Measurements from ENCODE around the gene FEM1A.

Gene FEM1A

GRCh38 chr19:4758659-4759058 is 32.9 kb upstream of the FEM1A start:
- H2AFZ ChIP-seq (ENCODE audit: low read length): no peak overlapping the region
- no peak overlapping the region for H3K18ac ChIP-seq (ENCODE audit: low read length)
- H3K4me2 ChIP-seq (ENCODE audit: insufficient read depth, low read length, poor library complexity, severe bottlenecking): no peak overlapping the region
- no peaks in the 10 kb centered on the region for H3K27me3 ChIP-seq (ENCODE audit: control insufficient read depth in 3 of 3, insufficient read depth in 3 of 3, low read depth in 1 of 3, low read length in 3 of 3)
- no peak overlapping the region for H2BK120ac ChIP-seq (ENCODE audit: low read depth, low read length)
- H2BK12ac ChIP-seq (ENCODE audit: low read length): no peak overlapping the region
- H4K8ac ChIP-seq (ENCODE audit: low read depth, low read length): no peak overlapping the region
- H3K9ac ChIP-seq (ENCODE audit: low read depth, low read length, poor library complexity): no peak overlapping the region
- no peak overlapping the region for H4K91ac ChIP-seq (ENCODE audit: low read depth, low read length, poor library complexity)
- no peak overlapping the region for H3K14ac ChIP-seq (ENCODE audit: low read length)
- H3K79me1 ChIP-seq (ENCODE audit: low read depth, low read length): no peaks in the 10 kb centered on the region
- no peaks in the 10 kb centered on the region for H3K36me3 ChIP-seq (replicated peaks in 1 of 2; ENCODE audit: control insufficient read depth in 2 of 2, insufficient read depth in 2 of 2, low read length in 2 of 2)
- H3K27ac ChIP-seq (replicated peaks; ENCODE audit: low read length): no peak overlapping the region
- H3K4ac ChIP-seq (ENCODE audit: low read length): no peak overlapping the region
- H2AK5ac ChIP-seq (ENCODE audit: low read depth, low read length): no peak overlapping the region
- H3K9me3 ChIP-seq (replicated peaks in 1 of 2; ENCODE audit: control insufficient read depth in 2 of 2, insufficient read depth in 1 of 2, low read depth in 1 of 2, low read length in 2 of 2): no peaks in the 10 kb centered on the region
- no peak overlapping the region for H2BK15ac ChIP-seq (ENCODE audit: low read length)
- no CpG with 5 or more reads among the region's 5 CpGs for WGBS, 2 donors (ENCODE audit: extremely low coverage in 2 of 2, insufficient read length in 2 of 2, insufficient replicate concordance in 1 of 2)
- H3K23ac ChIP-seq (ENCODE audit: low read depth, low read length, poor library complexity): no peak overlapping the region
- H3K4me1 ChIP-seq (ENCODE audit: control insufficient read depth in 2 of 2, insufficient read depth in 1 of 2, low read depth in 1 of 2, low read length in 2 of 2): peaks cover 10 to 16% of the 10 kb centered on the region in 2 donors
- no peak overlapping the region for H3K4me3 ChIP-seq (ENCODE audit: low read length in 2 of 2)
- no peak for DNase-seq (ENCODE audit: low spot score)
- no peak overlapping the region for H2BK5ac ChIP-seq (ENCODE audit: low read length)

- no peak overlapping the region for H3K4ac ChIP-seq (ENCODE audit: low read length)
- H3K27me3 ChIP-seq (ENCODE audit: control insufficient read depth in 3 of 3, insufficient read depth in 3 of 3, low read depth in 1 of 3, low read length in 3 of 3): no peaks in the 10 kb centered on the region
- H2BK120ac ChIP-seq (ENCODE audit: low read depth, low read length): no peak overlapping the region
- H3K36me3 ChIP-seq (replicated peaks in 1 of 2; ENCODE audit: control insufficient read depth in 2 of 2, insufficient read depth in 2 of 2, low read length in 2 of 2): no peaks in the 10 kb centered on the region
- WGBS, 2 donors (ENCODE audit: extremely low coverage in 2 of 2, insufficient read length in 2 of 2, insufficient replicate concordance in 1 of 2): no CpG with 5 or more reads among the region's 53 CpGs
- H3K4me3 ChIP-seq (ENCODE audit: low read length in 2 of 2): peak overlapping the region; percentile 48 to 76
- no peak overlapping the region for H2BK12ac ChIP-seq (ENCODE audit: low read length)
- H2AFZ ChIP-seq (ENCODE audit: low read length): peak overlapping the region; percentile 90
- H4K91ac ChIP-seq (ENCODE audit: low read depth, low read length, poor library complexity): no peak overlapping the region
- H2BK15ac ChIP-seq (ENCODE audit: low read length): peak overlapping the region; percentile 70
- H3K79me1 ChIP-seq (ENCODE audit: low read depth, low read length): no peaks in the 10 kb centered on the region
- H3K23ac ChIP-seq (ENCODE audit: low read depth, low read length, poor library complexity): no peak overlapping the region
- H2BK5ac ChIP-seq (ENCODE audit: low read length): peak overlapping the region; percentile 66
- peaks cover 13 to 15% of the 10 kb centered on the region in 2 donors for H3K4me1 ChIP-seq (ENCODE audit: control insufficient read depth in 2 of 2, insufficient read depth in 1 of 2, low read depth in 1 of 2, low read length in 2 of 2)
- H2AK5ac ChIP-seq (ENCODE audit: low read depth, low read length): no peak overlapping the region
- no peaks in the 10 kb centered on the region for H3K9me3 ChIP-seq (replicated peaks in 1 of 2; ENCODE audit: control insufficient read depth in 2 of 2, insufficient read depth in 1 of 2, low read depth in 1 of 2, low read length in 2 of 2)
- H3K9ac ChIP-seq (ENCODE audit: low read depth, low read length, poor library complexity): peak overlapping the region; percentile 26
- H3K18ac ChIP-seq (ENCODE audit: low read length): peak overlapping the region; percentile 84
- H4K8ac ChIP-seq (ENCODE audit: low read depth, low read length): no peak overlapping the region
- DNase-seq (ENCODE audit: low spot score): peak; percentile 95
- peak overlapping the region; percentile 34 for H3K27ac ChIP-seq (replicated peaks; ENCODE audit: low read length)
- peak overlapping the region; percentile 77 for H3K4me2 ChIP-seq (ENCODE audit: insufficient read depth, low read length, poor library complexity, severe bottlenecking)
- no peak overlapping the region for H3K14ac ChIP-seq (ENCODE audit: low read length)
Measured at GRCh38 chr19:4759388-4760284, 31.9 kb upstream of the FEM1A start.

DNA sequence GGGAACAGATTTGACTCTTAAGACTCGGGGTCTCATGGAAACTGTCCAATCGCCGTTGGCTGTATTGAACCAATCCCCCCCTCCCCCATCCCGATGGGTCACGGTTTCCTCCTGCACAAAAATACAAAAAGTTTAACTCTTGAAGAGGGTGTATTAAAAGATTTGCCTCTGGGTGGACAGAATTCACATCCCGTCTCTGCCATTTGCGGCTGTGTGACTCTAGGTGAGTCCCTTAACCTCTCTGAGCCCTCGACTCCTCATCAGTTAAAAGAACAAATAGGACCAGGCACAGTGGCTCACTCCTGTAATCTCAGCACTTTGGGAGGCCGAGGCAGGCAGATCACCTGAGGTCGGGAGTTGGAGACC is 31.3 kb upstream of the FEM1A start:
- Histone ChIP-seq H3K4ac (ENCODE audit: low read length) (no peak overlapping the region), H4K8ac (ENCODE audit: low read depth, low read length) (no peak overlapping the region), H3K18ac (ENCODE audit: low read length) (peak overlapping the region; percentile 66), H3K27ac (replicated peaks; ENCODE audit: low read length) (peak overlapping the region; percentile 34), H2BK120ac (ENCODE audit: low read depth, low read length) (no peak overlapping the region), H2BK15ac (ENCODE audit: low read length) (peak overlapping the region; percentile 70), H3K79me1 (ENCODE audit: low read depth, low read length) (no peaks in the 10 kb centered on the region), H3K14ac (ENCODE audit: low read length) (no peak overlapping the region), H4K91ac (ENCODE audit: low read depth, low read length, poor library complexity) (no peak overlapping the region), H3K23ac (ENCODE audit: low read depth, low read length, poor library complexity) (no peak overlapping the region), H3K27me3 (ENCODE audit: control insufficient read depth in 3 of 3, insufficient read depth in 3 of 3, low read depth in 1 of 3, low read length in 3 of 3) (no peaks in the 10 kb centered on the region), H2BK12ac (ENCODE audit: low read length) (no peak overlapping the region), H3K9me3 (replicated peaks in 1 of 2; ENCODE audit: control insufficient read depth in 2 of 2, insufficient read depth in 1 of 2, low read depth in 1 of 2, low read length in 2 of 2) (no peaks in the 10 kb centered on the region), H3K36me3 (replicated peaks in 1 of 2; ENCODE audit: control insufficient read depth in 2 of 2, insufficient read depth in 2 of 2, low read length in 2 of 2) (no peaks in the 10 kb centered on the region), H3K4me2 (ENCODE audit: insufficient read depth, low read length, poor library complexity, severe bottlenecking) (no peak overlapping the region), H3K4me3 (ENCODE audit: low read length in 2 of 2) (peak overlapping the region in 1 of 2 donors; percentile 48), H2BK5ac (ENCODE audit: low read length) (peak overlapping the region; percentile 66), H3K4me1 (ENCODE audit: control insufficient read depth in 2 of 2, insufficient read depth in 1 of 2, low read depth in 1 of 2, low read length in 2 of 2) (peaks cover 13 to 15% of the 10 kb centered on the region in 2 donors), H2AFZ (ENCODE audit: low read length) (peak overlapping the region; percentile 90), H3K9ac (ENCODE audit: low read depth, low read length, poor library complexity) (no peak overlapping the region), H2AK5ac (ENCODE audit: low read depth, low read length) (no peak overlapping the region)
- no peak for DNase-seq (ENCODE audit: low spot score)
- WGBS, 2 donors (ENCODE audit: extremely low coverage in 2 of 2, insufficient read length in 2 of 2, insufficient replicate concordance in 1 of 2): no CpG with 5 or more reads among the region's 10 CpGs

- H3K4me1 ChIP-seq (ENCODE audit: control insufficient read depth in 2 of 2, insufficient read depth in 1 of 2, low read depth in 1 of 2, low read length in 2 of 2): peaks cover 13 to 15% of the 10 kb centered on the region in 2 donors
- no peak for DNase-seq (ENCODE audit: low spot score)
- H3K4ac ChIP-seq (ENCODE audit: low read length): no peak overlapping the region
- no peak overlapping the region for H3K9ac ChIP-seq (ENCODE audit: low read depth, low read length, poor library complexity)
- H3K36me3 ChIP-seq (replicated peaks in 1 of 2; ENCODE audit: control insufficient read depth in 2 of 2, insufficient read depth in 2 of 2, low read length in 2 of 2): no peaks in the 10 kb centered on the region
- H2AFZ ChIP-seq (ENCODE audit: low read length): no peak overlapping the region
- no peak overlapping the region for H2BK120ac ChIP-seq (ENCODE audit: low read depth, low read length)
- H3K4me2 ChIP-seq (ENCODE audit: insufficient read depth, low read length, poor library complexity, severe bottlenecking): no peak overlapping the region
- H2BK12ac ChIP-seq (ENCODE audit: low read length): no peak overlapping the region
- H3K27ac ChIP-seq (replicated peaks; ENCODE audit: low read length): no peak overlapping the region
- no peak overlapping the region for H4K8ac ChIP-seq (ENCODE audit: low read depth, low read length)
- H2BK15ac ChIP-seq (ENCODE audit: low read length): no peak overlapping the region
- H3K79me1 ChIP-seq (ENCODE audit: low read depth, low read length): no peaks in the 10 kb centered on the region
- no peak overlapping the region for H2AK5ac ChIP-seq (ENCODE audit: low read depth, low read length)
- no peak overlapping the region for H4K91ac ChIP-seq (ENCODE audit: low read depth, low read length, poor library complexity)
- H2BK5ac ChIP-seq (ENCODE audit: low read length): no peak overlapping the region
- H3K4me3 ChIP-seq (ENCODE audit: low read length in 2 of 2): no peak overlapping the region
- no CpG with 5 or more reads among the region's 6 CpGs for WGBS, 2 donors (ENCODE audit: extremely low coverage in 2 of 2, insufficient read length in 2 of 2, insufficient replicate concordance in 1 of 2)
- no peak overlapping the region for H3K14ac ChIP-seq (ENCODE audit: low read length)
- no peak overlapping the region for H3K18ac ChIP-seq (ENCODE audit: low read length)
- no peak overlapping the region for H3K23ac ChIP-seq (ENCODE audit: low read depth, low read length, poor library complexity)
- H3K27me3 ChIP-seq (ENCODE audit: control insufficient read depth in 3 of 3, insufficient read depth in 3 of 3, low read depth in 1 of 3, low read length in 3 of 3): no peaks in the 10 kb centered on the region
- no peaks in the 10 kb centered on the region for H3K9me3 ChIP-seq (replicated peaks in 1 of 2; ENCODE audit: control insufficient read depth in 2 of 2, insufficient read depth in 1 of 2, low read depth in 1 of 2, low read length in 2 of 2)
Measured at GRCh38 chr19:4763021-4763420, 28.5 kb upstream of the FEM1A start.
